GM21528 (cell line): ENCODE results near the gene ATRNL1.

Source experiments
- ATAC-seq: cut with Tn5 transposase; IDR thresholded peaks from one replicate; pipeline ENCODE4 v1.9.1; 2021; ENCODE audit warnings: mild to moderate bottlenecking, moderate library complexity; ENCODE audit not compliant: unreplicated experiment, low FRiP score

The ATRNL1 gene, protein sequence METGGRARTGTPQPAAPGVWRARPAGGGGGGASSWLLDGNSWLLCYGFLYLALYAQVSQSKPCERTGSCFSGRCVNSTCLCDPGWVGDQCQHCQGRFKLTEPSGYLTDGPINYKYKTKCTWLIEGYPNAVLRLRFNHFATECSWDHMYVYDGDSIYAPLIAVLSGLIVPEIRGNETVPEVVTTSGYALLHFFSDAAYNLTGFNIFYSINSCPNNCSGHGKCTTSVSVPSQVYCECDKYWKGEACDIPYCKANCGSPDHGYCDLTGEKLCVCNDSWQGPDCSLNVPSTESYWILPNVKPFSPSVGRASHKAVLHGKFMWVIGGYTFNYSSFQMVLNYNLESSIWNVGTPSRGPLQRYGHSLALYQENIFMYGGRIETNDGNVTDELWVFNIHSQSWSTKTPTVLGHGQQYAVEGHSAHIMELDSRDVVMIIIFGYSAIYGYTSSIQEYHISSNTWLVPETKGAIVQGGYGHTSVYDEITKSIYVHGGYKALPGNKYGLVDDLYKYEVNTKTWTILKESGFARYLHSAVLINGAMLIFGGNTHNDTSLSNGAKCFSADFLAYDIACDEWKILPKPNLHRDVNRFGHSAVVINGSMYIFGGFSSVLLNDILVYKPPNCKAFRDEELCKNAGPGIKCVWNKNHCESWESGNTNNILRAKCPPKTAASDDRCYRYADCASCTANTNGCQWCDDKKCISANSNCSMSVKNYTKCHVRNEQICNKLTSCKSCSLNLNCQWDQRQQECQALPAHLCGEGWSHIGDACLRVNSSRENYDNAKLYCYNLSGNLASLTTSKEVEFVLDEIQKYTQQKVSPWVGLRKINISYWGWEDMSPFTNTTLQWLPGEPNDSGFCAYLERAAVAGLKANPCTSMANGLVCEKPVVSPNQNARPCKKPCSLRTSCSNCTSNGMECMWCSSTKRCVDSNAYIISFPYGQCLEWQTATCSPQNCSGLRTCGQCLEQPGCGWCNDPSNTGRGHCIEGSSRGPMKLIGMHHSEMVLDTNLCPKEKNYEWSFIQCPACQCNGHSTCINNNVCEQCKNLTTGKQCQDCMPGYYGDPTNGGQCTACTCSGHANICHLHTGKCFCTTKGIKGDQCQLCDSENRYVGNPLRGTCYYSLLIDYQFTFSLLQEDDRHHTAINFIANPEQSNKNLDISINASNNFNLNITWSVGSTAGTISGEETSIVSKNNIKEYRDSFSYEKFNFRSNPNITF (N-terminal part only)

DNA sequence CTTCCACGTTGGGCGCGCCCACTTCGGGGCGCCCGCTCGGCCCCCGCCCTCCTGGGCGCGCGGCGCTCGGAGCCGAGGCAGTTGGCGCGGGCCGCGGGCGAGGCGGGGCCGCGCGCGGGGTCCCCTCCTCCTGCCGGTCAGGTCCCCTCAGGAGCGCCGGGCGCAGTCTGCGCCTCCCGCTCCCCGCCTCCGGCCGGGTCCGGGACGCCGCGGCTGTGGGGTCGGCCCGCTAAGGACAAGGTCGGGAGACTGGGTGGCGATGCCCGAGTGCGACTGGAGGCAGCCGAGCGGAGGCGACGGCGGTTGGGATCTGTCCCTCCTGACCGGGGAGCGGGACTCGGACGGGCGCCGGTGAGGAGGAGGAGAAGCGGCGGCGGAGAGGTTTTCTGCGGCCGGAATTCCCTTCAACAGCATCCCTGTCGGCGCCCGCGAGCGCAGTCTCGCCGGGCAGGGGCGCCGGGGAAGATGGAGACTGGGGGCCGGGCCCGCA lies at the start of gene ATRNL1:
Gene ATRNL1, plus strand, starts transcription at position 80 of the 490 bp plus-strand sequence. Its CDS starts 386 bp downstream, at position 466.
- ATAC-seq, result peak; percentile 82

DNA sequence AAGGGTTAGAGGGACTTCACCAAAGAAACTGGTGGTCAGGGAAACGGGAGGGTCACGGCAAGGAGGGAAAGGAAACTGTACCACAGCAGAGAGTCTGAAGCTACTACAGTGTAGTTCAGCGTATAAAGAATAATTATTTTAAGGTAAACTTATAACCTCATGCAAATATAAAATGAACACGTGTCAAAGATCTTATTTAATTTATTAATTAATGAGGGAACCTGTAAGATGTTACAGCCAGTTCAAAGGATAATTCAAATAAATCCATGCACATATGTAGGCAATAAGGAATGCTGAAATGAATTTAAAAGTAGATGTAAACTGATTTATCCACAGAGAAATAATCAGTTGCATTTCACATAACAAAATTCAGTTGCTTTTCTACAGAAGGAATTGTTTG lies 49.4 kb upstream of the ATRNL1 start:
- no peak for ATAC-seq

DNA sequence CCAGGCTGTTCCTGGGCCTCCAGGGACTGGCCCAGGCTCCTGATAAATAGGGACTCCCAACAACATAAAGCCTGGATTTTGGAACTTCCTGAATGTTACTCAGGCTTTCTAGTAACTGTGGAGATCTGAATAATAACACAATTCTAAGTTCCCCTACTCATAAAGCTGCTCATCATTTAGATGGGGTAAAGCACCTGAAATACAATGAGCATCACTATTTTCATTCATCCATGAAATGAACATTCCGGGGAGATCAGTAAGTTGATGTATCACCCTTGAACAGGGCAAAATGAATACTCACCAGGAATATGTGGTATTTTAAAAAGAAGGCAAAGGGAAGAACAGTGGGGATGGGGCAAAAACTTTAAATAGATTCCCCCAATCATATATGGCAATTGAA lies 48.3 kb upstream of the ATRNL1 start:
- no peak for ATAC-seq

DNA sequence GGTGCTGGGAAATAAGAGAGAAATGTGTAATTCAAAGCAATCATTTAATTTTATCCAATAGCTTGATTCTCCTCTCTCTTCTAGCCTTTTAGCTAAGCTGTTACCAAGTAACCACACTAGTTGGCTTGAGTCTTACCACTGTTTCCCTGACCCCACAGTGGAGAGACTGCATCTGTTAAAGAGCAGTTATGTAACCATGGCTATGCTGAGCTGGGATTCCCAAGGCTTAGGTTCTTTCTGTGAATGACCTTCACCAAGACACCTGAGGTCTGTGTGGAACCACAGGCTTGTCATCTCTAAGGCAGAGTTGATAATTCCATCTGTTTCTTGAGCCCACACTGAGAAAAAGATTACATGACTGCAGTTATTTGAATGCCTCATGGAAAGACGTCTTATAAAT lies 47.7 kb upstream of the ATRNL1 start:
- ATAC-seq, result no peak

DNA sequence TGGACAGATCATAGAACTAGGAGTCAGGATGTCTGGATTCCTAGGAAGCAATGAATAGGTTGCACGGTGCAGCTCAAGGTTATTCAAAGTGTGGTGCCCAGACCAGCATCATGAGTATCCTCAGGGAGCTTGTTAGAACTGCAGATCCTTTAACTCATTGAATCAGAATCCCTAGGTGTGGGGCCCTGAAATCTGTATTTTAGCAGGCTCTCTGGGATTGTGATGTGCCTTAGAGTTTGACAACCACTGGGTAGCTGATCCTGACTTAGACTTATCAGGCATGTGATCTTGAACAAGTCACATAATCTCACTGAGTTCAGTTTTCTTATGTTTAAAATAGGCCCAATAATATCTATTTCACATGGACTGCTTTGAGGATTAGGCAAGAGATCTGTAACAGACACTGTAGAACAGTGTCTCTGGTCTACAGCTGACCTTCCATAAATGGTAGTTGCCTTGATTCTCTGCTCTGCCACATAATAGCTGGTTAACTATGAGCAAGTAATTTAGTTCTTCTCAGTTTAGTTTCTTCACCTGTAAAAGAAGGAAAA lies 46.4 kb upstream of the ATRNL1 start:
- no peak for ATAC-seq

DNA sequence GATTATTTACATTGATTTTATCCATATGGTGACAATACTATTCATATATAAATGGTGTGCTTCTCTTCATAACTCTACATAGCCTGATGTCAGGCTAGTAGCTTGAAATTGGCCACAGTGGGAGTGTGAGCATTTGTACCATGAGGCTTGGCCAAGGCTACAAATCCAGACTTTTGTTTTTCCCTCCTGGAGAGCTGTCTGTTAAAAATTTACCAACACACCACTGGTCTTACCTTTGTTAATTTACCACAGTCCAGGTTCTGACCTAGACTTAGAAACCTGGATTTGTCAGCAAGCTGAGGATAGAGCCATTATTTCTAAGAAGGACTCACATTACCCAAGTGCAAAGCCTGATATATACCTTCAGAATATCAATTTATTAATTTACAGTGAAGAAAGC lies 45.5 kb upstream of the ATRNL1 start:
- ATAC-seq, result no peak

DNA sequence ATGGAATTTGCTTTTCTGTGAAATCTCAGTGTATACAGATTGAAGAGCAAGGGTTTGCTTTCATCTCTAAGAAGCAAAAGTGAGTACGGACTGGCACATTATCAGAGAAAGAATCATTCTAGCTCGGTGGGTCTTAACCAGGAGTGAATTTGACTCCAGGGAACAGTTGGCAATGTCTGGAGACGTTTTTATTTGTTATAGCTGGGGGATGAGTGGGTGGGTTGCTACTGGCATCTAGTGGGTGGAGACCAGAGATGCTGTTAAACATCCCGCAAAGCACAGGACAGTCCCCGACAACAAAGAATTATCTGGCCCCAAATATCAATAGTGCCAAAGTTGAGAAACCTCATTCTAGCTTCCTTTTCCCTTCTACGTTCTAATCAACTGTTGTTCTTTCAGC lies 43.8 kb upstream of the ATRNL1 start:
- ATAC-seq, result no peak

DNA sequence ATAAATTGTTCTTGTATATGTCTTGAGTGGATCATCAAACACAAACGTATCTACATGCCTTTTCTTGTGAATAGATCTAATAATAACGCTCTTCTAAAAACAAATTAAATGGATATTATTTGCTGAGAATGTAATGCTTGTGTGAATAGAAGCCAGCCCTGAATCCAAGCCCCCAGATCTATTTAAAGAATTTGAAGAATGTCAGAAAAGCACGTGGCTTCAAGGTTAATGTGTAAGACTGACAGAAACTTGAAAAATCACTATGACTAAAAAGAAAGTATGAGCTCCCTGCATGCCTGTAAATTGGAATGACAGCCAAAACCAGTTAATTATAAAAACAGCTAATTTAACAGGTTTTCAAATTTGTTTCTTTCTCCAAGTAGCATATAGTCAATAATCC lies 43.2 kb upstream of the ATRNL1 start:
- ATAC-seq, result no peak

DNA sequence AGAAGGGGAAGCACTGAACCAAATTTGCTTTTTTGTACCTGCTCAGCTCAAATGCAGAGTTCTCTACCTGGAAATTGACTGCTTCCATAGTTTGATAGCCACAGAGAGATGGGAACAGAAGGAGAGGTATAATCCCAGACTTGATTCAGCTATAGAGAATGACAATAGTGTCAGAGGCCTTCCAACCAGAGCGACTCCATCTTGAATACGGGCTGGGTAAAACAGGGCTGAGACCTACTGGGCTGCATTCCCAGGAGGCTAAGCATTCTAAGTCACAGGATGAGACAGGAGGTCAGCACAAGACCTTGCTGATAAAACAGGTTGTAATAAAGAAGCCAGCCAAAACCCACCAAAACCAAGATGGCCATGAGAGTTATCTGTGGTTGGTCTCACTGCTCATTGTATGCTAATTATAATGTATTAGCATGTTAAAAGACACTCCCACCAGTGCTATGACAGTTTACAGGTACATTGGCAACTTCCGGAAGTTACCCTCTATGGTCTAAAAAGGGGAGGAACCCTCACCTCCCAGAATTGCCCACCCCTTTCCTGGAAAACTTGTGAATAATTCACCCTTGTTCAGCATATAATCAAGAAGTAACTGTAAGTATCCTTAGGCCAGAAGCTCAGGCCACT lies 42.7 kb upstream of the ATRNL1 start:
- ATAC-seq, result no peak

DNA sequence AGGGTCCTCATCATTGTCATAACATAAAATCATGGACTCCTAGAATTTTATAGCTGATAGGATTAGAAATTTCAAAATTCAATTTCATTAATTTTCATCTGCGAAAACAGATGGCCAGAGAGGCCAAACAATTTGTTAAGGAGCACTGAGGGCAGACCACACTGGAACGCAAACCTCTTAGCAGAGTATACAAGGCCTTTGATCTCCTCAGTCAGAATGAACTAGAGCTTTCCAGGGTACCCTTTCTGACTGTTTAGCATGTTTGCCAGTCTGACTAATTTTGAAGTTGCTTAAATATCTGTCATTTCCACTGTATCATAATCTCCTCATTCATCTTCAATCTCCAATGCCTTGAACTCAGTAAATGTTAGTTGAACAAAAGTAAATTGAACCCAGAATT lies 41.9 kb upstream of the ATRNL1 start:
- no peak for ATAC-seq

DNA sequence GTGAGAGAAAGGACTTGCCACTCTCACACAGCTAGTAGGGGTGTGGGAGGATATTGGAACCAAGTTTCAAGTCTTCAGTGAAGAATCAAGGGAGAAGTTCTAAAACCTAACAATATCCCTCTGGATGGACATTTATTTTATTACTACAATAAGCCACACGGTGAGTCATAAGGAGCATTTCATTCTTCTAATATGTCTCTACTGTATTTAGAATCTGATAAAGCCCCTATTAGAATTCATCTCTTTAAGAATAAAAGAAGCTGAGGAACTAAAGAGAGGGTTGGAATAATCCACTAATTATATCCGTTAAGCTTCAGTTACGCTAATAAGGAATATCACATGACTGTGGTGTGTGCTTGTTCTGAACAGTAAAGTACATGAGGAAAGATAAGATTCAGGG lies 40.9 kb upstream of the ATRNL1 start:
- no peak for ATAC-seq

DNA sequence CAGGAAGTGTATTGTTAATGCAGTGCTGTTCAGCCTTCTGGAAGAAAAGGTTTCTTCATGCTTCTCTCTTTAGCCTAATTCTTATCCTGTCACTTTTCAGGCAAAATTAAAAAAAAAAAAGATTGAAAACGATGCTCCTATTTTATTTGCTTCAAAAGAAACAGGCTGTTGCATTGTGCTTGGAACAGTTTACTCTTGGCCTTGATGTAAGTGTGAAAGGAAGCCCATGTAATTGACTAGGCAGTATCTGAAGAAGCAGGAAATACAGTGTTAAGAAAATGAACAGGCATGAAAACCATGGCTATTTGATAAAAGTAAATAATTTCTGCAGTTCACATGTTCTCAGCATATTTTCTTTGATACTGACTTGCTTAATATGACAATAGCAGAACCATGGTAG lies 40.4 kb upstream of the ATRNL1 start:
- ATAC-seq, result no peak

DNA sequence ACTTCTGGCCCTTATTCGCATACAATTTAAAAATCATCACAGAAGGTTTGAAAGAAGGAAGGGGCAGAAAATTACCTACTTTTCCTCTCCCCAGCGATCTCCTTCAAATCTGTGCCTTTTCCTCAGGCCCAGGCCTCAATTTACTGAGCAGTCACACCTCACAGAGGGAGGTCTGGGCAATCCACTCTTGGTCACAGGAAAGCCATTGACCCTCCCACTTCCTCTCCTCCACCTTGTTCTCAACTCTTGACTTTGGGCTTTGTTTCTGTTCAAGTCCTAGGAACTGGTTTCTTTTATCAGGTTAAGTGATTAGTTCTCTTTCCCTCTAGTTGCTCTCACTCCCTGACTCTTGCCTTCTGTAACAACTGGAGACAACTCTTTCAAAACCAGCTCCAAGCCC lies 37.0 kb upstream of the ATRNL1 start:
- ATAC-seq, result no peak

DNA sequence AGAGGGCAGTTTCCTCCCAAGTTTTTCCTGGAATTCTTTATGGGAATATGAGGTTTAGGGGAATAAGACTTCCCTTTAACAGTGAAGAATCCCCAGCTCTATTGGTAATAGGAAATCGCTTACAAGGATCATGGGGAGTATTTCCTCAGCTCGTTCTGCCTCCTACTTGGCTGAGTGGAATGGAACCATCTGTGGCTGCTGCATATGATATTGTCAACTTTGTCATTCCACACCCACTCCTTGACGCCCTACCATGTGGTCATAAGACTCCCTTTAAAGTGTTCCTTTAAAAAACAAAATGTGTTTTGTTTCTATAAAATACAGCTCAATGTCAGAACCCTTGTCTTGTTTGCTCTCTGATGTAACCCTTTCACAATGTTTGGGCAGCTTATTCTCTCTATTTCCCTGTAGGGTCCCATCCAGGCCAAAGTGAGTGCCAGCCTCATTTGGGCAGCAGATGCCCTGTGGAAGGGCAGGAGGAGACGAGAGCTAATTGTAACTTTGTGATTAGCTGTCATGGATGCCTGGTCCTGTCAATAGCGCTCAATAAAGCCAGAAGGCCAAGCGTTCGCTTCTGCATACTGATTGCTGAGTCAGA lies 33.8 kb upstream of the ATRNL1 start:
- no peak for ATAC-seq

DNA sequence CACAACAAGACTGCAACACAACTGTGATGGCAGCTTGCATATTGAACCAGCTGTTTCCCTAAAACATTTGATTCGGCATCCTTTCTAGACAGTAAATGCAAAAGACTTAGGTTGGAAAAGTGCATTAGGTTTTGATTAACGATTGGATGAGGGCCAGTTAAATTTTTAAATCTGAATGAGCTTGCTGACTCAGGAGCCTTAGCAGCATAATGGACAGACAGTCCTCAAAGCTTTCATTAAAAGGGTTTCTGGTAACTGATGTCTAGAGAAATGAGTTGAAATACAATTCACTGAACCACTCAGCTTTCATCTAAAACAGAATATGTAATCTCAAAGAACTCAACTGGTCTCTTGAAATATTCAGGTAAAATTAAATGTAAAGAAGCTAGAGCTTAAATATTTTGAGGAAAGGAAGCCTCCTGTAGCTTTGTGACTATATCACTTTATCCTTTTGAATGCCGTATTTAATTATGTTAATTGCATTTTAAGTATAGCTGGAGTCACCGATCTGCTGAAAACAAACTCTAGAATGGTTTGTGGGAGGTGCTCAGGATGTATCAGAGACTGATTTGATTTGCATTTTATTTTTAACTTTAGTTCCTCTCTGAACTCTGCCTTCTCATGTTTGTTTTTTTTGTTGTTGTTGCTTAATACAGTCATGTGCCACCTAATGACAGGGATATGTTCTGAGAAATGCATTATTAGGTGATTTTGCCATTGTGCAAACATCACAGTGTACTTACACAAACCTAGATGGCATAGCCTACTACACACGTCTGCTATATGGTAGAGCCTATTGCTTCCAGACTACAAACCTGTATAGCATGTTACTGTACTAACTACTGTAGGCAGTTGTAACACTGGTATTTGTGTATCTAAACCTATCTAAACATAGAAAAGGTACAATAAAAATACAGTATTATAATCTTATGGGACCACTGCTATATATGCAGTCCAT lies 29.2 kb upstream of the ATRNL1 start:
- ATAC-seq, result no peak

DNA sequence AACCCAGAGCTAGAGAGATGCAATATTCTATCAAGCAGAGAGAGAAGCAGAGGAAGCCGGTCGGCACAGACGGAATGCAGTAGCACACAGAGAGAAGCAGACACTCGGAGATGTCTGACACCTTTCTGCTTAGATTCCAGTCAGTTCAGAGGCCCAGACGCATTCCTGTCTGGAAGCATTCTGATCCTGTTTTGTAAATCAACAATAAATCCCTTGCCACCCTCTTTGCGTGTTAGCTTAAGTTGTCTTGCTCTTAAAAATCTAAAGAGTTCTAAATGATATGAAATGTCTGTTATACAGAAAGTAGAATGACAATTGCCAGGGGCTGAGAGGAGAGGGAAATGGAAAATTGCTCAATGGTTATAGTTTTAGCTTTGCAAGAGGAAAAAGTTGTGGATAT lies 27.4 kb upstream of the ATRNL1 start:
- no peak for ATAC-seq

DNA sequence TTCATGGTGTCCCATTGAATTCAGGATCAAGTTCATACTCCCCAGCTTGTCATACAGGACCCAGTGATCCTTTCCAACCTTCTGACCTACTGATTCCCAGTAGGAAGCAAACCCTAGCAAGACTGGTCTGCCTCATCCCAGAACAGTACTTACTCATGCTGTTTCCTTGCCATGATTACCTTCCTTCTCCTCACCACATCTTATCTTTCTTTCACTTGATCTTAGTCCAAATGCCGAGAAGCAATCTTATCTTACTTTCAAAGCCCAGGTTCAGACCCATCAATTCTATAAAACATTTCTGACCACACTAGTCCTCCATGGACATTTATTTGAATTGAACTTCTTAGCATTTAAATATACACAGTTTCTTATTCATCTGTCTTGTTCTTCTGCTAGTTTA lies 26.6 kb upstream of the ATRNL1 start:
- no peak for ATAC-seq

DNA sequence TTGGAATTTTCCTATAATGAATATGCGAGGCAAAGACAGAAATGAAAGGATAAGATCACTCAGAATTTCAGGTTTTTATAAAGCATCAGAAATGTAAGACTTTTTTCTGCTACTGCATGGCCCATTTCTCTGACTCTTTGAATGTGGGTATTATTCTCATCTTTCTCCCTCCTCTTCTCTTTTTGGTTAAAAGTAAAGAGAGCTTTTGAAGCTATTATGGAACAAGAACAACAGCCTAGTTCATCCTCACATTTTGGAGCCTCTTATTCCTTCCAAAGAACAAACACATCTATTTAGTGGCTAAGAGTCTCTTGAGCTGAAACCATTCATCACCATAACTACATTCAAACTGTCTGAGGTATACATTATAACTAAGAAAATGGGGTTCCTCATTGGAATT lies 19.4 kb upstream of the ATRNL1 start:
- no peak for ATAC-seq

DNA sequence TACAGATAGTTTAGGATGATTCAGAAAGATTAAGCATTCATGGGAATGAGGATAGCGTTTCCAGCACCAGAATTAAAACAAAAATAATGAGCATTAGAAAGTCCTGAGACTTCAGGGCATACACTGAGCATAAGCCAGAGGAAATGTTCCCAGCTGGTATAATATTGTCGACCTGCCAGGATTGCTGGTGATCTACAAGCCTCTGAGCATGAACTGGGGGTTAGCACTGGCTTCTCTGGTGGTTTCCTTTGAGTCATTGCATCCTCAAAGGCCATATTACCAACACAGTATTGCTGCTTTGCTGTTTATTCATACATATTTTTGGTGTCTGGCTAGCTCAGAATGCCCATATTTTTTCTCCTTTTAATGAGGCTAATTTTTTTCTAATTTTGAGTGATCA lies 10.7 kb upstream of the ATRNL1 start:
- no peak for ATAC-seq
